PC-9 (cell line): ENCODE results near the gene ROBO2.

Experiments
- CTCF ChIP-seq: fragments of 200-600 bp; sonication (generic); conservative IDR thresholded peaks from 2 replicates; pipeline ENCODE4 v1.6.1; 2017; ENCODE audit warnings: mixed run types, antibody characterized with exemption, mild to moderate bottlenecking, moderate library complexity
- EZH2 ChIP-seq: fragments of 200-600 bp; sonication (generic); IDR thresholded peaks from 2 replicates; pipeline ENCODE4 v1.8.0; 2017; ENCODE audit warnings: antibody characterized with exemption, low read depth

GRCh38 chr3:77041811-77042210, 1.9 kb downstream of the ROBO2 start:
- no peak for TF ChIP-seq CTCF
- TF ChIP-seq EZH2: no peak
